ENCODE measurements around the gene TH.

Gene TH

DNA sequence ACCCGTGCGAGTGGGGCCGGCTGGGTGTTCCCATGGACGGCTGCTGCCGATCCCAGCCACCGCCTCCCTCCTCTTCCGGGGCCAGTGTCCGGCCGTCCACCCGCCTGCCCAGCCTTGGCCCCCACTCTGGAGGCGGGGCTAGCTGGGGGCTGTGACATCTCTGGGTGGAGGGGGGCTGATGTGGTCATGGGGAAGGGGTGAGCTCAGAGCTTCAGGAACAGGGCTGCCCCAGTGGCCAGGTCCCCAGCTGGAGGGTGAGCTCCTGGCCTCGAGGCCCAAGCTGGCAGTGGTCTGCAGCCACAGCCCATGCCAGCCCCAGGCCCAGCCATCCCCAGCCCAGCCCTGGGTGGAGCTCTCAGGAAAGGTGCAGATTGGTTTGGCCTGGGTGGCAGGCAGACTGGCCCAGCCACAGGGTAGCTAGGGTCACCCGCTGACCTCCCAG is 13.3 kb downstream of the TH start:
- DNase-seq: no peak

DNA sequence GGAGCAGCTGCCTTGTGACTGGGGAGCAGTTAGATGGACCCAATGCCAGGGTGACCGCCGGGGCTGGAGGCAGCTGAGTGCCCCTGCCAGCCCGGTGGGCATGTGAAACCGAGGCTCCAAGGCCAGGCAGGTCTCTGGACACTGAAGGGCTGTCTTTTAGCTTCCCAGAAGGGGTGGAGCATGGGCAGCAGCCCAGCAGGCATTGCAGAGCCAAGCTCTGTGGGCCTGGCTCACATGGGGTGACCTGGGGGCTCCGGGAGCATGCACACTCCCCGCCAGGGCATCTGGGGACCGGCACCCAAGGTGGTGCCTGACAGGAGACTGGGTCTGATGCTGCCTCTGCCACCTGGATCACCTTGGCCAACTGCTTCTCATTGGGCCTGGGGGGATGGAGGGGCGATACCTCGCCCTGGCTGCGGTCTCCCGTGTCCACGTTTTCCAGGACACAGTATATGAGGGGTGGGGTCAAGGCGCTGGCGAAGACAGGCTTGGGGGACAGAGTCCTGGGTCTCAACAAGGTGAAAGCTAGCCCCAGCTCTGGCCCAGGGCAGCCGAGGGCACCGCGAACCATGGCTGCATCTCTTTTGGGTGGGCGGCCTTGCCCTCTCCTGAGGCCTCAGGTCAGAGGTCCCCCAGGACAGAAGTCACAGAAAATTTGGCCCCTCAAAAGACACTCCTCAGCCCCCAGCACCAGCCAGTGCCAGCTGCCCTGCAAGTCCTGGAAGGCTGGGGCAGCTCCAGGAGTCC is 14.1 kb downstream of the TH start:
- DNase-seq: no peak

DNA sequence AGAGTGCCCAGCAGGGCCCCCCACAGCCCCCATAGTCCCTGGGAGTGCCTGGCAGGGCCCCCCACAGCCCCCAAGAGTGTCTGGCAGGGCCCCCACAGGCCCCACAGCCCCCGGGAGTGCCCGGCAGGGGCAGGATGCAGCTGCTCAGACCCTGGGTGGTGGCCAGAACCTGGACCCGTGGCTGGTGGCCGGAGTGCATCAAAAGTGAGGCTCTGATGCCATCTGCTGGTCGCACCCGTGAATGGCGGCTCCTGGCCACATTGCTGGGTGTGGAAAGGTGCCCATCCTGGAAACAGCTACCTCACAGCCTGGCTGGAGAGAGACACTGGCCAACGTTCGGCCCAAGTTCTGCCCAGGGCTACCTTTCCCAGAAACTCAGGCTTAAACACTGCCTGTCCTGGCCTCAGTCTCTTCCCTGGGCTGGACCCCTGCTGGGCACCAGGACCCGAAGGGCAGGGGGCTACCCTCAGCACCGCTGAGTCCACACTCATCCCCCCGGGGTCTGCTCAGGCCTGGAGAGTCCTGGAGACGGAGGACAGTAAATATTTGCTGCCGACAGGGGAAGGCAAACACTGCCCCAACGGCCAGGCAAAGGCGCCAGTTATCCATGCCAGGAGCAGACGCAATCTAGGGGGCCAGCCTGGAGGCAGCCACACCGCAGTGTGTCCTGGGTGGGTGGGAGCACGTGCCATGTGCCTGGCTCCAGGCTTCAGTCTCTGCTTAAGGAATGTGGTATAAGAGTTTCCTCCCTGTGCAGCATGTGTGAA is 15.0 kb downstream of the TH start:
- peak; percentile 69 to 80 (median 77) for DNase-seq

- DNase-seq: no peak
Observed at GRCh38 chr11:2155511-2155910, 16.1 kb downstream of the TH start.

DNA sequence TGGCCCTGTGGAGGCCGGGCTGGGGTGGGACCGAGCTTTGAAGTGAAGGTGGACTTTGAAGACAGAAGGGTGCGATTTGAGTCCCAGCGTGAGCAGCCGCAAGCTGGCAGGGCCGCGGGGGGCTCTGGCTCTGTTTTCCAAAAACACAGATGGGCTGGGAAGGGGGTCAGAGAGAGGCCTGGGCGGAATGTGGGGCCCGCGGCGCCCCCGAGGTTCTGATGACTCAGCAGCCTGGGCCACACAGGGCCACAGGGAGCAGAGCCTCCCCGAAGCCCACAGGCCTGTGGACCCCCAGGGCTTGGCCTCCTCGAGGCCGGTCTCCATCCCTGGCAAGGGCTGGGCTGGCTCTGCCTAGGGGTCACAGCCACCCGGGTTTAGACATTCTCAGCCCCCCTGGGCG is 16.7 kb downstream of the TH start:
- no peak for DNase-seq

DNA sequence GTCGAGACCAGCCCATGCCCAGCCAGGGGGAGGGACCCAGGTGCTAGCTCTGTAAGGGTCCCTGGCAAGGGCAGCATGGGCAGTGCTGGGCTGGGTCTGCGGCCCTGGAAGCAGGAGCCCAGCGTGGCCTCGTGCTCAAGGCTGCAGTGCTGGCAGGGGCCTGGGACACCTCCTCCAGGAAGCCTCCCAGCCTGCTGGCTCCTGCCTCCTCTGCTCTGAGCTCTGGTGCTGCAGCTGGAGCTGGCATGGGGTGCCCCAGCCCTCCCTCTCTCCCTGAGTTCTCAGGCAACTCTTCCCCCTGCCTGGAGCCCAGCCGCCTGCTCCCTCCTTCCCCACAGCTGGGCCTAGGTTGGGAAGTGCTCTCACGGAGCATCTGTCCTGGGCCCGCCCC is 17.4 kb downstream of the TH start:
- no peak for DNase-seq

GRCh38 chr11:2153581-2154194 is 17.9 kb downstream of the TH start:
- peak; percentile 37 to 61 (median 46) for DNase-seq

DNA sequence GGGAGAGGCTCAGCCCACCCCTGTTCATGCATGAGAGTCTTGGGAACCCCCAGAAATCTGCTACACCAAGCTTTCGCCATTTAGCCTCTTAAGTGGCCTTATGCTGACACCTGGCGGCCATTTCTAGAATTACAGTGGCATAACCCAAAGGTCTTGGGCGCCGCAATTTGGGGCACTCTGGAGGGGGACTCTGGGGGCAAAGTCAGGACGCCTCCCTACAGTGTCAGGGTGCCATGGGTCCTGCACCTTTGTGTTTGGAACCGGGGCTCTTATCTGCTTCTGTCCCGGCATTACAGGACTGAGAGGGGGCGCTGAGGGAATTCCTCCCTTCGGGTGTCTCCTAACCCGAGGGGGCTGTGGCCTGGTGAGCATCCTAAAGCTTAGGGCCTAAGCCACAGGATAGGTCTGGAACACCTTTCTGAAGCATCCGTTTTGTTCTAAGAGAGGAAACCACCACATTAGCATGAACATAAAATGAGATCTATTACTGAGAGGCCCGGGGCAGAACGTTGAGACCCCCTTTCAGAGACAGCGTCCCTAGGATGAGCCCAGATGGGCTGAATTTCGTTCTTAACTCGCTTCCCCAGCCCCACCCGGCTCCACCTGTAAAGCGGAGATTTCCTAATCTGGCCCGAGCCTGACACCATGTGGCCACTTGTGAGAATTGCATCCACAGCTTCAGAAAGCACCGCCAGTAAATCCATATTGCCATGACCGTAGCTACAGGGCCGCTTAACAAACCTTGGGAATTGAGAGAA is 19.9 kb downstream of the TH start:
- peak; percentile 80 to 88 (median 85) for DNase-seq

DNA sequence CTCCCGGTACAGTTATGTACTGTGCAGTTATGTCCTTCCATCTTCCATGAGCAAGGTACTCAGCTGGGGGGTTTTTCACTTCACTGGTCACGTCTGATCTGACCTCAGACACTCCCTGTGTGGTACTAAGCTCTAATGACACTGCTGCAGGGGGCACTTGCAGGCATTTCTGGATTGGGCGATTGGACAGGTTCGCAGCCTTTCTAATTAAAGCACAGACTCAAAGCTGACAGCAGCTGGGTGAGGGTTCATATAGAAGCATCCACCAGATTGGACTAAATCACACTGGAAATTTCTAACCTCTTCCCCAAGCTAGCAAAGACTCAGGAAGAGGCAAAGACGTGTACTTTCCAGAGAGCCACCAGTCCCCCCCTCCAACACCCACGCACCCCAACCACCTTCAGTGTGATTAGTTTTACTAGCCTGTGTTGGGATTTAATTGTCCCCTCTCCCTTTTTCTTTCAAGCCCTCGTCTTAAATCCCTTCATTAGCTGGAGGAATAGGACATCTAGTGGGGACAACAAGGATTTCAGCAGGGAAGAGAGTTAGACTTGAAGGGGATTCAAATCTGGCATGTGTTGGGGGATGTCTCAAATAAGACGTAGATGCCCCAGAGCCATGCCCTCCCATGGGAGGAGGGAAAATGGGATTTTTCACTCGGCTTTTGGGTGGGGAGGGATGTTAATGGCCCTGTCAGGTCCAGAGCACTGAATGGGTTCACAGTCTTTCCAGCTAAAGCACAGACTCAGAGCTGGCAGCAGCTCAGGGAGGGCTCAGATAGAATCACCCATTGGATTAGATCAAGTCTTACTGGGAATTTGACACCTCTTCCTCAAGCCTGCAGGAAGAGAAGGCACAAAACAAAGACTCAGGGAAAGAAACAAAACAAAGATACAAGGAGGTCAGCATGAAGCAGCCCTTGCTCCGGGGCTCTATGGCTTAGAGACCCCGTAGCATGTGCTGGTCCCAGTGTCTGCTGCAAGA is 21.5 kb downstream of the TH start:
- DNase-seq: peak; percentile 42 to 56 (median 52)

GRCh38 chr11:2149460-2149859 is 22.2 kb downstream of the TH start:
- DNase-seq: no peak

- DNase-seq: no peak
Observed at GRCh38 chr11:2148595-2148994, 23.0 kb downstream of the TH start.

- no peak for DNase-seq
Observed at GRCh38 chr11:2147391-2147790, 24.2 kb downstream of the TH start.

GRCh38 chr11:2146051-2146450 is 25.6 kb downstream of the TH start:
- no peak for DNase-seq

- DNase-seq: peak in 2 of 3 donors; percentile 48 to 58
Observed at GRCh38 chr11:2144544-2145248, 26.9 kb downstream of the TH start.

- peak in 1 of 3 donors; percentile 73 for DNase-seq
Observed at GRCh38 chr11:2143799-2144543, 27.6 kb downstream of the TH start.

DNA sequence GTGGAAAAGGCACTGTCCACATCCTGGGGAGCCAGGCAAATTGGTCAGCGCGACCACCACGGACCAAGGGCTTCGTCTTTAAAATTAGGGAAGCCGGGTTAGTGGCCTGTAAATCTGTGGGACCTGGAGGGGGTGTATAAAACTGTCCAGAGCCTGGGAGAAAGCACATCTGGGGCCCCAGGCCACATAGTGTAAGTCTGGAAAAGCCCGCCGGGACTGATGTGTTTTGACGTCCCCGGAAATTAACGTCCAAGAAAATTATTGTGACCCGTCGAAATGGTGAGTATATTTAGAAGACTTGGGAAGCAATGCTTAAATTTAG is 28.2 kb downstream of the TH start:
- peak; percentile 64 to 75 (median 74) for DNase-seq

DNA sequence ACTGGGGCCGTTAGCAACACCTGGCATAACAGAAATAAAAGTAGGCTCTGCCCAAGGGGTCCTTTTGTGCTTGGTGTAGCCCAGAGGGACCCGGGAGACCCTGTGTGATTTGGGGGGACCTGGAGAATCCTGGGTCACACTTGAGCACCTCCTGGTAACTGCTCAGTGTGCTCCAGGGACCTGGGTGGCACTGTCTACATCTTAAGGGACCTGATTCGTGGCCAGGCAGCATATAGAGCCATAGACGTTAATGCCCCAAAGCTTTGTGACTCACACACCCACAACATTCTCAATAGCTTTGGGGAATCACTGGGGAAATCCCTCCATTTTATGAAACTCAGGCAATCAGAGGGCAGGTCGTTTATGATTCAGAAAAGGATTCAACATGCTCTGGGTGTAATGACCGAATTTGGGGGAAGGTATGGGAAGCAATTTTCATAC is 28.8 kb downstream of the TH start:
- DNase-seq: peak; percentile 85 to 95 (median 92)

- peak; percentile 63 to 78 (median 74) for DNase-seq
Observed at GRCh38 chr11:2142300-2142759, 29.3 kb downstream of the TH start.

- DNase-seq: no peak
Observed at GRCh38 chr11:2140411-2141400, 30.9 kb downstream of the TH start.
